IPS-11a (cell line): ENCODE measurements around the gene CADM2.
"Not testable (repeated sequence)": the region's sequence is repeated elsewhere in the genome, so short reads cannot be mapped to it uniquely, and the experiment has no call there.

ENCODE experiments used
- H3K4me3 ChIP-seq: one replicate; pipeline ENCODE4 v1.5.1; 2013; ENCODE audit warnings: low read depth, low read length, control low read depth

CADM2 gene

GRCh38 chr3:85626662-85627061 is 667.9 kb downstream of the CADM2 start:
- H3K4me3 ChIP-seq: no peak overlapping the region

- H3K4me3 ChIP-seq: no peak overlapping the region
Measured at GRCh38 chr3:85627932-85628331, 669.1 kb downstream of the CADM2 start.

- no peak overlapping the region for H3K4me3 ChIP-seq
Measured at GRCh38 chr3:85631070-85631469, 672.3 kb downstream of the CADM2 start.

- no peak overlapping the region for H3K4me3 ChIP-seq
Measured at GRCh38 chr3:85632921-85633320, 674.1 kb downstream of the CADM2 start.

GRCh38 chr3:85652360-85652759 is 693.6 kb downstream of the CADM2 start:
- no peak overlapping the region for H3K4me3 ChIP-seq

- no peak overlapping the region for H3K4me3 ChIP-seq
Measured at GRCh38 chr3:85660451-85660850, 701.7 kb downstream of the CADM2 start.

- H3K4me3 ChIP-seq: no peak overlapping the region
Measured at GRCh38 chr3:85662462-85662861, 703.7 kb downstream of the CADM2 start.

- no peak overlapping the region for H3K4me3 ChIP-seq
Measured at GRCh38 chr3:85667744-85668143, 709.0 kb downstream of the CADM2 start.

- no peak overlapping the region for H3K4me3 ChIP-seq
Measured at GRCh38 chr3:85670634-85671205, 711.9 kb downstream of the CADM2 start.

- H3K4me3 ChIP-seq: no peak overlapping the region
Measured at GRCh38 chr3:85672761-85673160, 714.0 kb downstream of the CADM2 start.

- H3K4me3 ChIP-seq: no peak overlapping the region
Measured at GRCh38 chr3:85678713-85679112, 719.9 kb downstream of the CADM2 start.

GRCh38 chr3:85681906-85682305 is 723.1 kb downstream of the CADM2 start:
- no peak overlapping the region for H3K4me3 ChIP-seq

GRCh38 chr3:85691196-85691595 is 732.4 kb downstream of the CADM2 start:
- no peak overlapping the region for H3K4me3 ChIP-seq

- no peak overlapping the region for H3K4me3 ChIP-seq
Measured at GRCh38 chr3:85697156-85697555, 738.4 kb downstream of the CADM2 start.

GRCh38 chr3:85706130-85706529 is 747.3 kb downstream of the CADM2 start:
- no peak overlapping the region for H3K4me3 ChIP-seq

- not testable (repeated sequence) for H3K4me3 ChIP-seq
Measured at GRCh38 chr3:85708325-85708724, 749.5 kb downstream of the CADM2 start.

GRCh38 chr3:85709346-85709892 is 750.6 kb downstream of the CADM2 start:
- H3K4me3 ChIP-seq: no peak overlapping the region

- no peak overlapping the region for H3K4me3 ChIP-seq
Measured at GRCh38 chr3:85710490-85710889, 751.7 kb downstream of the CADM2 start.

- no peak overlapping the region for H3K4me3 ChIP-seq
Measured at GRCh38 chr3:85721409-85722145, 762.8 kb downstream of the CADM2 start.

GRCh38 chr3:85725809-85726208 is 767.0 kb downstream of the CADM2 start:
- no peak overlapping the region for H3K4me3 ChIP-seq

GRCh38 chr3:85726241-85726640 is 767.5 kb downstream of the CADM2 start:
- no peak overlapping the region for H3K4me3 ChIP-seq

GRCh38 chr3:85737846-85738245 is 779.1 kb downstream of the CADM2 start:
- H3K4me3 ChIP-seq: no peak overlapping the region
